ENCODE measurements around the gene TELO2. TPM values are rescaled to one million over a fixed set of nuclear protein-coding genes. Genes with fewer than 3 reads are reported as not detected.

Gene TELO2
- total and polyA plus RNA-seq, 2 donors (not counting 1 experiment from before 2014, with no cell fraction given) = 6.3 to 10.9 TPM

DNA sequence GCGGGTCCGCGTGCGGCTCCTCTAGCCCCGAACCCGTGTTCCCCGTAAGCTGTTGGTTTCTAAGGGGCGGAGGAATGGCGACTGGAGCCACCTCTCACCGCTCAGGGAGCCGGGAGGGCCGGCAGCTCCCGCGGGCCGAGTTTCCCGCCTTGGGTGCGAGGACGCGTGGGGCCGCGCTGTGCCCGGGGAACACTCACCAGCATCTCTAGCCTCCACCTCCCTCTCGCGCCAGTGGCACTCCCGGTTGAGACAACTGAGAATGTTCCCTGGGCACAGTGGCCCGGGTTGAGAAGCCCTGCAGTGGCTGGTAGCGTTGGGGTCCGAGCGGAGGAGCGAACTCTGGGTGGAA is 560 bp downstream of the TELO2 start:
- H3K4me1 ChIP-seq (ENCODE audit: control insufficient read depth, extremely low read depth, insufficient read depth, low read length) = no peaks in the 10 kb centered on the region
- H3K4me3 ChIP-seq (replicated peaks in 1 of 4; ENCODE audit: control extremely low read depth in 1 of 4, insufficient read depth in 1 of 4, low read depth in 3 of 4, low read length in 4 of 4) = peak overlapping the region; percentile 63 to 89 (median 84)
- peak overlapping the region; percentile 91 for H3K27ac ChIP-seq (ENCODE audit: insufficient read depth, low read length)
- peak overlapping the region; percentile 99 for H3K9ac ChIP-seq (ENCODE audit: insufficient read depth, low read length)
- no peaks in the 10 kb centered on the region for H4K20me1 ChIP-seq (ENCODE audit: control insufficient read depth, extremely low read depth, insufficient read depth, low read length)
- peak overlapping the region; percentile 99 for H3K4me2 ChIP-seq (ENCODE audit: extremely low read depth, insufficient read depth, low read length)
- H2AFZ ChIP-seq (ENCODE audit: low read length) = peak overlapping the region; percentile 49
- H3K79me2 ChIP-seq (ENCODE audit: control insufficient read depth, insufficient read depth, low read length) = peaks cover 12% of the 10 kb centered on the region
- peaks cover 7% of the 10 kb centered on the region for H3K36me3 ChIP-seq (ENCODE audit: control insufficient read depth, insufficient read depth, low read length)
- H3K27me3 ChIP-seq (ENCODE audit: control insufficient read depth, insufficient read depth, low read length) = no peaks in the 10 kb centered on the region
- no peaks in the 10 kb centered on the region for H3K9me3 ChIP-seq (ENCODE audit: control insufficient read depth, insufficient read depth, low read depth, low read length)
- no peak for TF ChIP-seq EZH2 (IDR thresholded peaks at IDR 0.05; ENCODE audit: low read length, missing control alignments)
- TF ChIP-seq, protein P1, sequence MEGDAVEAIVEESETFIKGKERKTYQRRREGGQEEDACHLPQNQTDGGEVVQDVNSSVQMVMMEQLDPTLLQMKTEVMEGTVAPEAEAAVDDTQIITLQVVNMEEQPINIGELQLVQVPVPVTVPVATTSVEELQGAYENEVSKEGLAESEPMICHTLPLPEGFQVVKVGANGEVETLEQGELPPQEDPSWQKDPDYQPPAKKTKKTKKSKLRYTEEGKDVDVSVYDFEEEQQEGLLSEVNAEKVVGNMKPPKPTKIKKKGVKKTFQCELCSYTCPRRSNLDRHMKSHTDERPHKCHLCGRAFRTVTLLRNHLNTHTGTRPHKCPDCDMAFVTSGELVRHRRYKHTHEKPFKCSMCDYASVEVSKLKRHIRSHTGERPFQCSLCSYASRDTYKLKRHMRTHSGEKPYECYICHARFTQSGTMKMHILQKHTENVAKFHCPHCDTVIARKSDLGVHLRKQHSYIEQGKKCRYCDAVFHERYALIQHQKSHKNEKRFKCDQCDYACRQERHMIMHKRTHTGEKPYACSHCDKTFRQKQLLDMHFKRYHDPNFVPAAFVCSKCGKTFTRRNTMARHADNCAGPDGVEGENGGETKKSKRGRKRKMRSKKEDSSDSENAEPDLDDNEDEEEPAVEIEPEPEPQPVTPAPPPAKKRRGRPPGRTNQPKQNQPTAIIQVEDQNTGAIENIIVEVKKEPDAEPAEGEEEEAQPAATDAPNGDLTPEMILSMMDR (conservative IDR thresholded peaks at IDR 0.05 in 1 of 2, IDR thresholded peaks at IDR 0.05 in 1 of 2; ENCODE audit: low read depth in 1 of 2, low read length in 2 of 2) = no peak
- no peak for DNase-seq (ENCODE audit: low read depth in 2 of 2)

DNA sequence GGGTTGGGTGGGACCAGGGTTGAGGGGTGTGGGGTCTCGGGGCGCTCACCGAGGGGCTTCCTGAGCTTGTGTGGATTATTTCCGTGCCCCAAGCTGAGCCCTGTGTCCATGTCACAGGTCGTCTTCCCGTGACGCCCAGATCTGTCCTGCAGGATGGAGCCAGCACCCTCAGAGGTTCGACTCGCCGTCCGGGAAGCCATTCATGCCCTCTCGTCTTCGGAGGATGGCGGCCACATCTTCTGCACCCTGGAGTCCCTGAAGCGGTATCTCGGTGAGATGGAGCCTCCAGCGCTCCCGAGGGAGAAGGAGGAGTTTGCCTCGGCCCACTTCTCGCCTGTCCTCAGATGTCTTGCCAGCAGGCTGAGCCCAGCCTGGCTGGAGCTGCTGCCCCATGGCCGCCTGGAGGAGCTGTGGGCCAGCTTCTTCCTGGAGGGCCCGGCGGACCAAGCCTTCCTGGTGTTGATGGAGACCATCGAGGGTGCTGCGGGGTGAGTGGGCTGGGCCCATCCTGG is 1.0 kb downstream of the TELO2 start:
- peak overlapping the region; percentile 91 for H3K27ac ChIP-seq (ENCODE audit: insufficient read depth, low read length)
- TF ChIP-seq, protein P1 (conservative IDR thresholded peaks at IDR 0.05 in 1 of 2, IDR thresholded peaks at IDR 0.05 in 1 of 2; ENCODE audit: low read depth in 1 of 2, low read length in 2 of 2) = peak; percentile 74 to 75
- no peak for TF ChIP-seq EZH2 (IDR thresholded peaks at IDR 0.05; ENCODE audit: low read length, missing control alignments)

DNA sequence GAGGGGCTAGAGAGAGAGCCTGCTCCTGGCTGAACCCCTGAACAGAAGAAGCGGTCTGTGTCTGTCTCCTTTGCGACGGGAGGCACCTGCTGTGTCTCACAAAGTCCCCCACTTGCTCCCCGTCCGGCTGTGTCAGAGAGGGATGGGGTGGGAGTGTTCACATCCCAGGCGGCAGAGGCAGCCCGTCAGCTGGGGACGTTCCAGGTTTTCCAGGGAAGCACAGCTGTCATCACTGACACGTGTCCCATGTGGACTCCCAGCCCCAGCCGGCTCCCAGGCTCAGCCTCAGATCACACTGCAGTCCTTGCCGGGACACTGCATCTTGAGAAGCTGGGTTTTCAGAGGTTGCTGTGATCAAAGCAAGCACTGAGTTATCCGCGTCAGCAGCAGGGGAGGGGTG is 1.6 kb downstream of the TELO2 start:
- Histone ChIP-seq H3K4me2 (ENCODE audit: extremely low read depth, insufficient read depth, low read length) (peak overlapping the region; percentile 70), H3K4me1 (ENCODE audit: control insufficient read depth, extremely low read depth, insufficient read depth, low read length) (no peaks in the 10 kb centered on the region), H4K20me1 (ENCODE audit: control insufficient read depth, extremely low read depth, insufficient read depth, low read length) (no peaks in the 10 kb centered on the region), H3K27ac (ENCODE audit: insufficient read depth, low read length) (no peak overlapping the region), H3K4me3 (replicated peaks in 1 of 4; ENCODE audit: control extremely low read depth in 1 of 4, insufficient read depth in 1 of 4, low read depth in 3 of 4, low read length in 4 of 4) (peak overlapping the region in 2 of 4 experiments; percentile 18 to 80), H2AFZ (ENCODE audit: low read length) (no peak overlapping the region), H3K79me2 (ENCODE audit: control insufficient read depth, insufficient read depth, low read length) (peaks cover 12% of the 10 kb centered on the region), H3K9me3 (ENCODE audit: control insufficient read depth, insufficient read depth, low read depth, low read length) (no peaks in the 10 kb centered on the region), H3K9ac (ENCODE audit: insufficient read depth, low read length) (no peak overlapping the region), H3K36me3 (ENCODE audit: control insufficient read depth, insufficient read depth, low read length) (peaks cover 12% of the 10 kb centered on the region), H3K27me3 (ENCODE audit: control insufficient read depth, insufficient read depth, low read length) (no peaks in the 10 kb centered on the region)
- no peak for TF ChIP-seq EZH2 (IDR thresholded peaks at IDR 0.05; ENCODE audit: low read length, missing control alignments)
- TF ChIP-seq, protein P1 (conservative IDR thresholded peaks at IDR 0.05 in 1 of 2, IDR thresholded peaks at IDR 0.05 in 1 of 2; ENCODE audit: low read depth in 1 of 2, low read length in 2 of 2) = no peak
- peak in 1 of 2 donors; percentile 6 for DNase-seq (ENCODE audit: low read depth in 2 of 2)

More for the DNA sequence above, 1.0 kb downstream of the TELO2 start:
- peak; percentile 65 to 74 for DNase-seq (ENCODE audit: low read depth in 2 of 2)
- Histone ChIP-seq H3K4me3 (replicated peaks in 1 of 4; ENCODE audit: control extremely low read depth in 1 of 4, insufficient read depth in 1 of 4, low read depth in 3 of 4, low read length in 4 of 4) (peak overlapping the region; percentile 63 to 89 (median 84)), H2AFZ (ENCODE audit: low read length) (peak overlapping the region; percentile 55), H3K4me2 (ENCODE audit: extremely low read depth, insufficient read depth, low read length) (peak overlapping the region; percentile 99), H3K79me2 (ENCODE audit: control insufficient read depth, insufficient read depth, low read length) (peaks cover 12% of the 10 kb centered on the region), H4K20me1 (ENCODE audit: control insufficient read depth, extremely low read depth, insufficient read depth, low read length) (no peaks in the 10 kb centered on the region), H3K27me3 (ENCODE audit: control insufficient read depth, insufficient read depth, low read length) (no peaks in the 10 kb centered on the region), H3K9ac (ENCODE audit: insufficient read depth, low read length) (peak overlapping the region; percentile 99), H3K36me3 (ENCODE audit: control insufficient read depth, insufficient read depth, low read length) (peaks cover 11% of the 10 kb centered on the region), H3K9me3 (ENCODE audit: control insufficient read depth, insufficient read depth, low read depth, low read length) (no peaks in the 10 kb centered on the region), H3K4me1 (ENCODE audit: control insufficient read depth, extremely low read depth, insufficient read depth, low read length) (no peaks in the 10 kb centered on the region)
